Measurements from ENCODE around the gene RNF181. TPM values are rescaled to one million over a fixed set of nuclear protein-coding genes. Genes with fewer than 3 reads are reported as not detected.

RNF181 gene
- polyA plus RNA-seq, 2 of the 4 experiments (the other 2 are of a cell fraction) = 189 to 287 TPM

GRCh38 chr2:85545780-85546240, 49.7 kb upstream of the RNF181 start (continued):
- TF ChIP-seq CBX8 (IDR thresholded peaks at IDR 0.05) = no peak
- TF ChIP-seq HOXA7 (CRISPR knock-in tag; IDR thresholded peaks at IDR 0.05) = peak; percentile 96
- 0 out of 5 replicates have a peak, but pooled peaks of 1 of the 2 experiments have one; percentile 14 for TF ChIP-seq JUN (IDR thresholded peaks at IDR 0.05)
- no peak for TF ChIP-seq RNF2 (IDR thresholded peaks at IDR 0.05; ENCODE audit: borderline replicate concordance, low read depth)
- TF ChIP-seq KDM1A (IDR thresholded peaks at IDR 0.05; ENCODE audit: low read depth) = no peak
- no peak for TF ChIP-seq HES2 (IDR thresholded peaks at IDR 0.05)
- no peak for TF ChIP-seq NPAS2 (CRISPR knock-in tag; IDR thresholded peaks at IDR 0.05; ENCODE audit: borderline replicate concordance)

- Histone ChIP-seq H3K9me3 (no peaks in the 10 kb centered on the region), H3K4me1 (peaks cover 56% of the 10 kb centered on the region), H3K27ac (0 out of 6 replicates have a peak overlapping the region, but pooled peaks of 1 of the 2 experiments have one; percentile 0), H3K4me3 (no peak overlapping the region), H3K4me2 (no peak overlapping the region)
- no peak for FAIRE-seq
- CTCF ChIA-PET = interaction anchor here (1.4 to 35.5 kb wide), 5 partner anchors 9 to 156 kb away, joined by 5 to 1185 read pairs (median 56); partner anchors contain the start of genes CAPG, GGCX and SH2D6
- peak; percentile 27 to 29 for ATAC-seq
- no peak for DNase-seq (ENCODE audit: low read depth in 1 of 2, low spot score in 1 of 2)
- WGBS (ENCODE audit: missing lambda C conversion rate) = 78% methylated on average over 1 of the region's 1 CpG
- TF ChIP-seq MAFK (IDR thresholded peaks at IDR 0.05; ENCODE audit: partially characterized antibody) (no peak), HOXA7 (CRISPR knock-in tag; IDR thresholded peaks at IDR 0.05) (peak; percentile 48; the same call in 1 of the 2 replicates), RNF2 (IDR thresholded peaks at IDR 0.05; ENCODE audit: borderline replicate concordance, low read depth) (no peak), BCL3 (IDR thresholded peaks at IDR 0.05) (0 out of 3 replicates have a peak, but pooled peaks have one; percentile 10), RAD21 (conservative IDR thresholded peaks at IDR 0.05 in 1 of 2, IDR thresholded peaks at IDR 0.05 in 1 of 2) (peak in 1 of 2 experiments; percentile 6; a peak in 2 of 5 replicates), POLR2AphosphoS2 (conservative IDR thresholded peaks at IDR 0.05; ENCODE audit: low read length) (peak; percentile 83; the same call in 1 of the 2 replicates)
- POLR2A ChIA-PET = interaction anchor here (0.9 to 9.0 kb wide), 6 partner anchors 8 to 219 kb away, joined by 3 to 116 read pairs (median 4); partner anchors contain the start of genes MAT2A, SH2D6 and TGOLN2
Measured at GRCh38 chr2:85547089-85547858, 48.3 kb upstream of the RNF181 start.

- Histone ChIP-seq H3K27ac (0 out of 6 replicates have a peak overlapping the region, but pooled peaks of 1 of the 2 experiments have one; percentile 11), H3K4me1 (peaks cover 49% of the 10 kb centered on the region), H3K9me3 (no peaks in the 10 kb centered on the region), H3K4me2 (no peak overlapping the region), H3K4me3 (no peak overlapping the region)
- FAIRE-seq = no peak
- no peak for DNase-seq (ENCODE audit: low read depth in 1 of 2, low spot score in 1 of 2)
- CTCF ChIA-PET = interaction anchor here (0.8 to 35.5 kb wide), 6 partner anchors 9 to 198 kb away, joined by 3 to 1185 read pairs (median 120); partner anchors contain the start of genes CAPG, GGCX, MAT2A and SH2D6
- WGBS (ENCODE audit: missing lambda C conversion rate) = 68% methylated on average over 6 of the region's 6 CpGs
- POLR2A ChIA-PET = interaction anchor here (0.6 to 9.0 kb wide), 7 partner anchors 8 to 507 kb away, joined by 3 to 116 read pairs (median 4); partner anchors contain the start of genes MAT2A, RNF181 and SH2D6
- peak; percentile 7 to 12; a peak in 5 of 6 replicates for ATAC-seq
- TF ChIP-seq TP53 (CRISPR knock-in tag; IDR thresholded peaks at IDR 0.05) (peak; percentile 27; the same call in 1 of the 2 replicates), CHD2 (IDR thresholded peaks at IDR 0.05; ENCODE audit: low read length, partially characterized antibody) (peak; percentile 16), E2F6 (IDR thresholded peaks at IDR 0.05; ENCODE audit: borderline replicate concordance, low read depth) (no peak)
Measured at GRCh38 chr2:85547859-85548607, 47.5 kb upstream of the RNF181 start.
